ENCODE measurements around the gene FCHSD2. TPM values are rescaled to one million over a fixed set of nuclear protein-coding genes. Genes with fewer than 3 reads are reported as not detected.
"Not testable (repeated sequence)": the region's sequence is repeated elsewhere in the genome, so short reads cannot be mapped to it uniquely, and the experiment has no call there.

Gene FCHSD2
- total RNA-seq, 1 donor from 2014 or later, result 16.0 TPM

DNA sequence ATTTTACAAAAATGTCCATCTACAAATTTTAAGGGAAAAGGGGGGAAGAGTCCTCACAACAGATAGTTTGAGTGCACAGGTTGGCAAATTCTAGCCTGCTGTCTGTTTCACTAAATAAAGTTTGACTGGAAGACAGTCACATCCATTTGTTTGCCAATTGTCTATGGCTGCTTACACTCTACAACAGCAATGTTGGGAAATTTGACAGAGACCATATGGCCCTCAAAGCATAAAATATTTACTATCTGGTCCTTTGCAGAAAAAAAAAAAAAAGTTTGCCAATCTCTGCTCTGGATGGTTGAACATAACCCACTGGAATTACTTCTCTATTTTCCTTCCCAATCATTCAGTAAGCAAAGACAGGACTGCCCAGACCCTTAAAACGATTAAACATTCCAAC lies 88.2 kb downstream of the FCHSD2 start:
- H3K4me3 Mint-ChIP-seq (ENCODE audit: low read depth), result no peak overlapping the region
- H3K4me1 Mint-ChIP-seq (ENCODE audit: low read depth), result no peaks in the 10 kb centered on the region
- no peaks in the 10 kb centered on the region for H3K36me3 Mint-ChIP-seq (ENCODE audit: low read depth)
- no peak for DNase-seq (ENCODE audit: low spot score)
- no peaks in the 10 kb centered on the region for H3K27me3 Mint-ChIP-seq (ENCODE audit: low read depth)
- H3K27ac Mint-ChIP-seq, result no peak overlapping the region
- no peaks in the 10 kb centered on the region for H3K9me3 Mint-ChIP-seq
- intact Hi-C loops (cut with micrococcal nuclease), result no loop called here

DNA sequence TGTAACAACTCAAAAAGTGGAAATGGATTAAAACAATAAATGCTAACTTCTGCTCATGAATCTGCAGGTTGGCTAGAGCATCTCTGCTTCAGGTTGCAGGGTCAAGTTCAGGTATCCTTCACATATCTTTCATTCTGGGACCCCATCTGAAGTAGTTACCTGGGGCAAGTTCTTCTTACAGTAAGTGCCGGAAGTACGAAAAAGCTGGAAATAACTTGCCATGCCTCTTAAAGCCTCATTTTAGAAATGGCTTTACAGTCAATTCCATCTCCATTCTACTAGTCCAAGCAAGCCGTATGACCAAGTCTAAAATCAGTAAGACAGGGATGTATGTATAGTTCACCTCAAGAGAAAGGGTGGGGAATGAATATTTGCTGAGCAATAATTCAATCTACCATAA lies 93.7 kb downstream of the FCHSD2 start:
- H3K27me3 Mint-ChIP-seq (ENCODE audit: low read depth), result no peaks in the 10 kb centered on the region
- H3K27ac Mint-ChIP-seq, result no peak overlapping the region
- intact Hi-C loops (cut with micrococcal nuclease), result no loop called here
- H3K4me3 Mint-ChIP-seq (ENCODE audit: low read depth), result no peak overlapping the region
- DNase-seq (ENCODE audit: low spot score), result no peak
- peaks cover 14% of the 10 kb centered on the region for H3K4me1 Mint-ChIP-seq (ENCODE audit: low read depth)
- no peaks in the 10 kb centered on the region for H3K9me3 Mint-ChIP-seq
- peaks cover 7% of the 10 kb centered on the region for H3K36me3 Mint-ChIP-seq (ENCODE audit: low read depth)

DNA sequence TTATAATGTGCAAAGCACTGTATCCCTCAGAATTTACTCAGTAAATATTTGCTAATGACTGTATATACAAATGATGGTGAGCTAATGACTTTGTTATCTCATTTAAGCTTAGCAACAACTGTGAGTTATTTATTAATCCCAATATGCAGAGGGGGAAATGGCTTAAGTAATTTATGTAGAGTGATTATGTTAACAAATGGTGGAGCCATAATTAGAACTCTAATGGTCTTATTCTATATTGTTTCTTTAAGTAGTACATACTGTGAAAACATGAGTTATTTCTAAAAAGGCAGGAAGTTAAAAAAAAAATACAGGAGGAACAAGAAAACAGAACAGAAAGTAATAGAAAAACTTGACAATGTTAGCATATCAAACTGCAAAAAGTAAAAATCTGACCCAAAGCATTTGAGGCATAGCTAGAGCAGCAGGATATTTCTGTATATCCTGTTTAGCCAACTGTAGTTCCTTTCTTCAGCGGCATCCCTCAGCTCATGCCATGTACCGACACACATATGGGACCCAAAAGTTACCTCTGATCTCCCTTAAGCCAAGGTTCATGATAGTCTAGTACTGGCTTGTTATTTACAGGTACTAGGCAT lies 94.2 kb downstream of the FCHSD2 start:
- H3K4me3 Mint-ChIP-seq (ENCODE audit: low read depth), result no peak overlapping the region
- H3K4me1 Mint-ChIP-seq (ENCODE audit: low read depth), result peaks cover 14% of the 10 kb centered on the region
- peaks cover 7% of the 10 kb centered on the region for H3K36me3 Mint-ChIP-seq (ENCODE audit: low read depth)
- H3K9me3 Mint-ChIP-seq, result no peaks in the 10 kb centered on the region
- intact Hi-C loops (cut with micrococcal nuclease), result no loop called here
- no peak overlapping the region for H3K27ac Mint-ChIP-seq
- H3K27me3 Mint-ChIP-seq (ENCODE audit: low read depth), result no peaks in the 10 kb centered on the region
- no peak for DNase-seq (ENCODE audit: low spot score)

DNA sequence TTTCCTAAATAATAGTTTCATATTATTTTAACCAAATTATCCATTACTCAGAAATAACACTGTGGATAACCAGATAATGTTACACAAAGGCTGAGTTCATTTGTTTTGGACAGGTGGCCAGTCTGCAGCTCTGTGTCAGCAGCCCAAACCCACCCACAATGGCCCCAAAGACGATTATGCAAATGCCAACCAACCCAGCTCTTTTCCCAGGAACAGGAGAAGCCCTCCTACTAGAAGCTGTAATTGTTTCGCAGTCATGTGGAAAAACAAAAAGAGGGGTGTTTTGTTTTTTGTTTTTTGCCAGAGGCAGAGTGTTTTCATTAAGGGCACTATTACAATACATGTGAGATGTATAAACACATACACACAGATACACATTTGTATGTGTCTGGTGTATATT lies 102.1 kb downstream of the FCHSD2 start:
- Mint-ChIP-seq H3K9me3 (no peaks in the 10 kb centered on the region), H3K27ac (no peak overlapping the region), H3K27me3 (ENCODE audit: low read depth) (no peaks in the 10 kb centered on the region), H3K36me3 (ENCODE audit: low read depth) (peaks cover 10% of the 10 kb centered on the region), H3K4me1 (ENCODE audit: low read depth) (peaks cover 2% of the 10 kb centered on the region), H3K4me3 (ENCODE audit: low read depth) (no peak overlapping the region)
- no peak for DNase-seq (ENCODE audit: low spot score)
- intact Hi-C loops (cut with micrococcal nuclease), result no loop called here

DNA sequence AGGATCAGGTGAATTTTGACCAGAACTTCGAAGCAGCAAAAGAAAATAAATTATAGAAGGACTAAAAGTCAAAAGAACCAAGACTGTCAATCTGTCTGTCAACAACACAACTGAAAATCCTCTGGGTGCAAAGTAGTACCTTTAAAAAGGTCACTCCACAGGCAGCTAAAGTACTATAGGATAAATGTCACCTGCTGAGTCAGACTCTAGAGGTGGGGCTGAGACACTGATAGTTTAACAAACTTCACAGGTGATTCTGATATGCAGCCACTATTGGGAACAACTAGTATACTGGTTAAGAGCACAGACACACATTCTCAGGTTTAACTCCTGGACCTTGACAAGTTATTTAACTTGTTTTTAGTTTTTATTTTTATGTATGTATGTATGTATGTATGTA lies 107.3 kb downstream of the FCHSD2 start:
- Mint-ChIP-seq H3K4me1 (ENCODE audit: low read depth) (peaks cover 17% of the 10 kb centered on the region), H3K36me3 (ENCODE audit: low read depth) (peaks cover 10% of the 10 kb centered on the region), H3K27me3 (ENCODE audit: low read depth) (no peaks in the 10 kb centered on the region), H3K9me3 (peaks cover 5% of the 10 kb centered on the region), H3K27ac (peak overlapping the region; percentile 65), H3K4me3 (ENCODE audit: low read depth) (no peak overlapping the region)
- intact Hi-C loops (cut with micrococcal nuclease), result loop anchor here (1.0 to 2.0 kb wide), 2 partner anchors 64 to 107 kb away; no protein-coding TSS in a partner anchor
- DNase-seq (ENCODE audit: low spot score), result no peak

DNA sequence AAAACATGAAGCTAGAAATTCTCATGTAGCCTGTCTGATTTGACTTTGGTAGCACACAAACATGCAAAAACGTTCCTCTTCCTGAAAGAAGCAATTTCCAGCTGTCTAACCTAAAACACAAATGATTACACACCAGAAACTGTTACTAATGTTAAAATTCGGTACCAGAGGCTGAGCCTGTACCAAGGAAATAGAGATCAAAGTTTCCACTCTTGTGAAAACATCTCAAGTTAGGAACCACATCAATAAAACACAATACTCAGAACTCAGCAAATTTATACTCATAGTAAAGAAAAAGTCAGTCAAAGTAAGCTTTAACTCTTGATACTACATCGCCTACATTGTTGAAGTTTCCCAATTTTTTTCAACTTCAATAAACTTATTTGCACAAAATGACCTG lies 107.8 kb downstream of the FCHSD2 start:
- Mint-ChIP-seq H3K36me3 (ENCODE audit: low read depth) (peaks cover 15% of the 10 kb centered on the region), H3K27ac (peak overlapping the region; percentile 65), H3K4me1 (ENCODE audit: low read depth) (peaks cover 22% of the 10 kb centered on the region), H3K27me3 (ENCODE audit: low read depth) (no peaks in the 10 kb centered on the region), H3K4me3 (ENCODE audit: low read depth) (peak overlapping the region; percentile 2), H3K9me3 (peaks cover 9% of the 10 kb centered on the region)
- no peak for DNase-seq (ENCODE audit: low spot score)
- intact Hi-C loops (cut with micrococcal nuclease), result loop anchor here (1.0 to 2.0 kb wide), 2 partner anchors 64 to 107 kb away; no protein-coding TSS in a partner anchor

DNA sequence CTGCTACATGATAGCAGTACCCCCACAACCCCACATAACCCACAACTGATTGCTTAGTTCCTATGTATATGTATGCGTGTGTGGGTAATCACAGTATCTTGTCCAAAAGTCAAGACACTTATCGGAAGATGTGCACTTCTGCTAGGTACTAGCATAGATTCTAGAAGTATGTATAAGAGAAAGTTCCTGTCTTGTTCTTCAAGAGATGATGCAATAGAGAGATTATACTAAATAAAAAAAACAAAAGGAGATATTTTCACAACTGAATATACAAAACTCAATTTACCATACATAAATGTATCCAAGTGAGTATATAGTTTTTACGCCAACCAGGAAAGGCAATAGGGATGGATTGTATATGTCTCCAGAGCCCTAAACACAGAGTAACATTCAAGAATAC lies 112.0 kb downstream of the FCHSD2 start:
- Mint-ChIP-seq H3K9me3 (peaks cover 46% of the 10 kb centered on the region), H3K4me3 (ENCODE audit: low read depth) (no peak overlapping the region), H3K4me1 (ENCODE audit: low read depth) (peaks cover 21% of the 10 kb centered on the region), H3K36me3 (ENCODE audit: low read depth) (peaks cover 48% of the 10 kb centered on the region), H3K27me3 (ENCODE audit: low read depth) (no peaks in the 10 kb centered on the region), H3K27ac (no peak overlapping the region)
- intact Hi-C loops (cut with micrococcal nuclease), result no loop called here
- DNase-seq (ENCODE audit: low spot score), result no peak

DNA sequence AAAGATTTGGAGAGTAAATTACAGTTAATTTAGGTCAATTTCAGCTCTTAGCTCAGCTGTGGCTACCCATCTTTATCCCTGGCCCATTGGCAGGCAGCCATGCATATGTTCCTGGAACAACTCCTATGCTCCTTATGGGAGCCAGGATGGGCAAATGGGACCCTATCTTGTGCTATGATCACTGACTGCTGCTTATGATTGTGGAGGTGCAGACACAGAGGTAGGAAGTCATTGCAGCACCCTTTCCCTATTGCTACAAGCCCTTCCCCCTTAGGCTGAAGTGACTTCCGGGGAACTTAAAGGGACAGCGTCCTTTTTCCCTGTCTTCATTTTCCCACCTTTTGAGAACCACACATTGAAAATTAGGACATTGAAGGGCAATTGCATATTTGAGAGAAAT lies 112.7 kb downstream of the FCHSD2 start:
- H3K36me3 Mint-ChIP-seq (ENCODE audit: low read depth), result peaks cover 55% of the 10 kb centered on the region
- peaks cover 16% of the 10 kb centered on the region for H3K4me1 Mint-ChIP-seq (ENCODE audit: low read depth)
- H3K4me3 Mint-ChIP-seq (ENCODE audit: low read depth), result no peak overlapping the region
- H3K9me3 Mint-ChIP-seq, result peaks cover 53% of the 10 kb centered on the region
- DNase-seq (ENCODE audit: low spot score), result no peak
- no peak overlapping the region for H3K27ac Mint-ChIP-seq
- no peaks in the 10 kb centered on the region for H3K27me3 Mint-ChIP-seq (ENCODE audit: low read depth)
- intact Hi-C loops (cut with micrococcal nuclease), result no loop called here

DNA sequence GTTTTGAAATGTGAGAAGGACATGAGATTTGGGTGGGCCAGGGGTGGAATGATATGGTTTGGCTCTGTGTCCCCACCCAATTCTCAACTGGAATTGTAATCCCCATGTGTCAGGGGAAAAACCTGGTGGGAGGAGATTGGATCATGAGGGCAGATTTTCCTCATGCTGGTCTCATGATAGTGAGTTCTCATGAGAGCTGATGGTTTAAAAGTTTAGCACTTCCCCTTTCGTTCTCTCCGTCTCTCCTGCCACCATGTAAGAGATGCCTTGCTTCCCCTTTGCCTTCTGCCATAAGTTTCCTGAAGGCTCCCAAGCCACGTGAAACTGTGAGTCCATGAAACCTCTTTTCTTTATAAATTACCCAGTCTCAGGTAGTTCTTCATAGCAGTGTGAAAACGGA lies 113.5 kb downstream of the FCHSD2 start:
- Mint-ChIP-seq H3K27me3 (ENCODE audit: low read depth) (no peaks in the 10 kb centered on the region), H3K4me3 (ENCODE audit: low read depth) (no peak overlapping the region), H3K4me1 (ENCODE audit: low read depth) (peaks cover 12% of the 10 kb centered on the region), H3K27ac (no peak overlapping the region), H3K36me3 (ENCODE audit: low read depth) (peaks cover 63% of the 10 kb centered on the region), H3K9me3 (peaks cover 61% of the 10 kb centered on the region)
- no peak for DNase-seq (ENCODE audit: low spot score)
- intact Hi-C loops (cut with micrococcal nuclease), result no loop called here

DNA sequence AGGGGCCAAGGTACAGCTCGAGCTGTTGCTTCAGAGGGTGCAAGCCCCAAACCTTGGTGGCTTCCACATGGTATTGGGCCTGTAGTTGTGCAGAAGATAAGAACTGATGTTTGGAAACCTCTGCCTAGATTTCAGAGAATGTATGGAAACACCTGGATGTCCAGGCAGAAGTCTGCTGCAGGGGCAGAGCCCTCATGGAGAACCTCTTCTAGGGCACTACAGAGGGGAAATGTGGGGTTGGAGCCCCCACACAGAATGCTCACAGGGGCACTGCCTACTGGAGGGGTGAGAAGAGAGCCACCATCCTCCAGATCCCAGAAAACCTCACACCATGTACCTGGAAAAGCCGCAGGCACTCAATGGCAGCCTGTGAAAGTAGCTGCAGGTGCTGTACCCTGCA lies 114.3 kb downstream of the FCHSD2 start:
- intact Hi-C loops (cut with micrococcal nuclease); DNase-seq (ENCODE audit: low spot score); H3K4me3 Mint-ChIP-seq (ENCODE audit: low read depth); H3K27ac Mint-ChIP-seq; H3K27me3 Mint-ChIP-seq (ENCODE audit: low read depth): not testable (repeated sequence)
- H3K4me1 Mint-ChIP-seq (ENCODE audit: low read depth), result peaks cover 10% of the 10 kb centered on the region
- H3K9me3 Mint-ChIP-seq, result peaks cover 67% of the 10 kb centered on the region
- H3K36me3 Mint-ChIP-seq (ENCODE audit: low read depth), result peaks cover 68% of the 10 kb centered on the region

DNA sequence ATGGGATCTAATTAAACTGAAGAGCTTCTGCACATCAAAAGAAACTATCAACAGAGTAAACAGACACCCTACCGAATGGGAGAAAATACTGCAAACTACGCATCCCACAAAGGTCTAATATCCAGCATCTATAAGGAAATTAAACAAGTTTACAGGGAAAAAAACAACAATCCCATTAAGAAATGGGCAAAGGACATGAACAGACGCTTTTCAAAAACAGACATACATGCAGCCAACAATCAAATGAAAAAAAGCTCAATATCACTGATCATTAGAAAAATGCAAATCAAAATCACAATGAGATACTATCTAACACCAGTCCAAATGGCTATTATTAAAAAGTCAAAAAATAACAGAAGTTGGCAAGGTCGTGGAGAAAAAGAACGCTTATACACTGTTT lies 117.5 kb downstream of the FCHSD2 start:
- H3K27ac Mint-ChIP-seq, result no peak overlapping the region
- intact Hi-C loops (cut with micrococcal nuclease), result no loop called here
- H3K36me3 Mint-ChIP-seq (ENCODE audit: low read depth), result peaks cover 68% of the 10 kb centered on the region
- H3K4me3 Mint-ChIP-seq (ENCODE audit: low read depth), result no peak overlapping the region
- H3K9me3 Mint-ChIP-seq, result peaks cover 78% of the 10 kb centered on the region
- no peaks in the 10 kb centered on the region for H3K27me3 Mint-ChIP-seq (ENCODE audit: low read depth)
- H3K4me1 Mint-ChIP-seq (ENCODE audit: low read depth), result peaks cover 3% of the 10 kb centered on the region
- DNase-seq (ENCODE audit: low spot score), result no peak

DNA sequence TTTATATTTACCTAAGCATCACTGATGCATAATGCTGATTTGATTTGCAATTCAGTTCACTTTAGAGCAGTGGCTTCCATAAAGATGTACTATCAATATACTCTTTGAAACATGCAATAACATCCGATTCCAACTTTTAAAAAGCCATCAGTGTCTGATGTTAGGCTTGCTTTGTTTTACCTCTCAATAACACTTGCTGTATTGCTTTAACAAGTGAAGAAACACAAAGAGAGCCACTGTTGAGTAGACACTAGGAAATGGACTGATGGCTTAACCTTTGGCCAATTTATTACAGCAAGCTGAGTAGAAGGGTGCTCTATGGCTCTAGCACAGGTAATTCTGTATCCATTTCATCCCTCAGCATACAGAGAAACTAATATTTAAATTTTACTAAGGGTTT lies 122.1 kb downstream of the FCHSD2 start:
- DNase-seq (ENCODE audit: low spot score), result no peak
- Mint-ChIP-seq H3K4me3 (ENCODE audit: low read depth) (no peak overlapping the region), H3K9me3 (peaks cover 37% of the 10 kb centered on the region), H3K27ac (no peak overlapping the region), H3K27me3 (ENCODE audit: low read depth) (no peaks in the 10 kb centered on the region), H3K36me3 (ENCODE audit: low read depth) (peaks cover 34% of the 10 kb centered on the region), H3K4me1 (ENCODE audit: low read depth) (no peaks in the 10 kb centered on the region)
- intact Hi-C loops (cut with micrococcal nuclease), result no loop called here

DNA sequence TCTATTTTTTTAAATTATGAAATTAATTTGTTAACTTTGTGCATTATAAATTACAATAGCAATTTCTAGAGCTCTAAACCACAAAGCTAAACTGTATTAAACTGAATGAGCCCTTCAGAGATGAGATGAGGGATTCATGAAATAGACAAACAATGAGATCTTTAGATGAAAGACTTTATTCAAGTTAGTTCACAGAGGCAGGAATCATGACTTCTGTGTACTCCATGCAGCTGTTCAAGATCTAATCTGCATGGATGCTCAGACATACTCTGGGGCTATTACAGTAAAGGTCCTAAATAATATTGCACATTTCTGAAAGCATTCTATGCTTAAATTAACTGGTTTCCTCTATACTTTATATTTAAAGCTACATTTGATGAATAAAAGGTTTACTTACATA lies 122.7 kb downstream of the FCHSD2 start:
- H3K9me3 Mint-ChIP-seq, result peaks cover 31% of the 10 kb centered on the region
- no peak for DNase-seq (ENCODE audit: low spot score)
- H3K27ac Mint-ChIP-seq, result no peak overlapping the region
- H3K27me3 Mint-ChIP-seq (ENCODE audit: low read depth), result no peaks in the 10 kb centered on the region
- no peak overlapping the region for H3K4me3 Mint-ChIP-seq (ENCODE audit: low read depth)
- intact Hi-C loops (cut with micrococcal nuclease), result no loop called here
- peaks cover 28% of the 10 kb centered on the region for H3K36me3 Mint-ChIP-seq (ENCODE audit: low read depth)
- no peaks in the 10 kb centered on the region for H3K4me1 Mint-ChIP-seq (ENCODE audit: low read depth)

DNA sequence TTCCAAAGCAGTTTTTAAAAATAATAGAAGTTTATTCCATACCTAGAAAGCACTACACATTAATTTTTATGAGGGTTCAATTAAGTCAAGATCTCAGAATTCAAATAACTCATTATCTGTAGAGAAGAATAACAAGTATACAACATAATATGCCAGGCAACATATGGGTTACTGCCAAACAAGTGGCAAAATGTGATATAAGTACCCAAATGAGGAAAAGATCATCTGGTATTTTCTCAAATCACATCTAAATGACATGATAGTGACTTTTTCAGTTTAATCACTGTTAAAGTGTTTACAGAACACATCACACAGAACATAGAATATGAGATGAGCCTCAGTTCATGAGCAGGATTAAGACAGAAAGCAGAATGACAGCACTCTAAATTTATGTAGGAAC lies 123.3 kb downstream of the FCHSD2 start:
- Mint-ChIP-seq H3K4me1 (ENCODE audit: low read depth) (no peaks in the 10 kb centered on the region), H3K27ac (no peak overlapping the region), H3K27me3 (ENCODE audit: low read depth) (no peaks in the 10 kb centered on the region), H3K36me3 (ENCODE audit: low read depth) (peaks cover 23% of the 10 kb centered on the region), H3K9me3 (peaks cover 26% of the 10 kb centered on the region), H3K4me3 (ENCODE audit: low read depth) (no peak overlapping the region)
- intact Hi-C loops (cut with micrococcal nuclease), result no loop called here
- DNase-seq (ENCODE audit: low spot score), result no peak
